SK-N-SH treated with all-trans-retinoic acid at 6 μM for 48 hours (cell line): ENCODE results near the gene RAD54L2.

Experiments
- ATAC-seq: fragments of 200-7000 bp; cut with Tn5 transposase; 3 replicates; pipeline ENCODE4 v1.9.1; 2020; ENCODE audit warnings: mild to moderate bottlenecking, moderate library complexity
- ARNTL ChIP-seq: fragments of 450-650 bp; formaldehyde crosslinking; IDR thresholded peaks from 2 replicates; pipeline ENCODE4 v1.5.0; 2020; ENCODE audit warnings: low read depth, mild to moderate bottlenecking, moderate library complexity, borderline replicate concordance
- BACH2 ChIP-seq: fragments of 250-450 bp; sonication (Bioruptor Pico); IDR thresholded peaks from 2 replicates; pipeline ENCODE4 v1.9.0; 2021; ENCODE audit warnings: mild to moderate bottlenecking, borderline replicate concordance
- CSDC2 ChIP-seq: fragments of 250-450 bp; sonication (Bioruptor Pico); IDR thresholded peaks from 2 replicates; pipeline ENCODE4 v1.5.0; 2020; ENCODE audit warnings: mild to moderate bottlenecking, moderate library complexity
- ESRRG ChIP-seq: fragments of 250-450 bp; sonication (Bioruptor Pico); IDR thresholded peaks from 2 replicates; pipeline ENCODE4 v1.6.1; 2021; ENCODE audit warnings: mild to moderate bottlenecking
- GLIS3 ChIP-seq: fragments of 250-450 bp; sonication (Bioruptor Pico); IDR thresholded peaks from 2 replicates; pipeline ENCODE4 v1.5.0; 2020; ENCODE audit warnings: mild to moderate bottlenecking, moderate library complexity
- ISL1 ChIP-seq: fragments of 250-450 bp; sonication (Bioruptor Pico); IDR thresholded peaks from 2 replicates; pipeline ENCODE4 v2.1.2; 2022; ENCODE audit warnings: mild to moderate bottlenecking, moderate library complexity
- OSR1 ChIP-seq: fragments of 250-450 bp; sonication (Bioruptor Pico); IDR thresholded peaks from 2 replicates; pipeline ENCODE4 v1.8.0; 2022; ENCODE audit warnings: moderate library complexity, mild to moderate bottlenecking, inconsistent platforms
- PPARA ChIP-seq: fragments of 250-450 bp; sonication (Bioruptor Pico); IDR thresholded peaks from 2 replicates; pipeline ENCODE4 v1.5.0; 2020; ENCODE audit warnings: mild to moderate bottlenecking, borderline replicate concordance
- RARB ChIP-seq: fragments of 250-450 bp; sonication (Bioruptor Pico); IDR thresholded peaks from 2 replicates; pipeline ENCODE4 v1.8.0; 2021; ENCODE audit warnings: mild to moderate bottlenecking, moderate library complexity
- SNAI2 ChIP-seq: fragments of 250-450 bp; sonication (Bioruptor Pico); IDR thresholded peaks from 2 replicates; pipeline ENCODE4 v1.5.0; 2020; ENCODE audit warnings: mild to moderate bottlenecking, moderate library complexity
- TCF4 ChIP-seq: fragments of 250-450 bp; sonication (Bioruptor Pico); IDR thresholded peaks from 2 replicates; pipeline ENCODE4 v1.8.0; 2021; ENCODE audit warnings: mild to moderate bottlenecking, moderate library complexity, borderline replicate concordance
- TOX ChIP-seq: fragments of 250-450 bp; sonication (Bioruptor Pico); IDR thresholded peaks from 2 replicates; pipeline ENCODE4 v1.8.0; 2021; ENCODE audit warnings: mild to moderate bottlenecking, moderate library complexity, borderline replicate concordance
- ZC3H10 ChIP-seq: fragments of 250-450 bp; sonication (Bioruptor Pico); IDR thresholded peaks from 2 replicates; pipeline ENCODE4 v1.5.1; 2021; ENCODE audit warnings: mild to moderate bottlenecking, moderate library complexity
- ZFP3 ChIP-seq: fragments of 250-450 bp; sonication (Bioruptor Pico); IDR thresholded peaks from 2 replicates; pipeline ENCODE4 v1.5.0; 2020; ENCODE audit warnings: mild to moderate bottlenecking, moderate library complexity
- ZFP30 ChIP-seq: fragments of 450-650 bp; formaldehyde crosslinking; IDR thresholded peaks from 2 replicates; pipeline ENCODE4 v1.5.0; 2022; ENCODE audit warnings: mild to moderate bottlenecking, moderate library complexity
- ZNF565 ChIP-seq: fragments of 450-650 bp; formaldehyde crosslinking; conservative IDR thresholded peaks from 2 replicates; pipeline ENCODE4 v1.5.0; 2020; ENCODE audit warnings: low read depth, mild to moderate bottlenecking, moderate library complexity
- ZNF70 ChIP-seq: fragments of 450-650 bp; formaldehyde crosslinking; IDR thresholded peaks from 2 replicates; pipeline ENCODE4 v1.5.0; 2020; ENCODE audit warnings: mild to moderate bottlenecking, moderate library complexity
- ZNF8 ChIP-seq: fragments of 450-650 bp; formaldehyde crosslinking; IDR thresholded peaks from 2 replicates; pipeline ENCODE4 v1.5.0; 2020; ENCODE audit warnings: mild to moderate bottlenecking, moderate library complexity
- TF ChIP-seq, protein P1 (sequence below): fragments of 250-450 bp; sonication (Bioruptor Pico); IDR thresholded peaks from 2 replicates; pipeline ENCODE4 v1.5.1; 2020; ENCODE audit warnings: low read depth, mild to moderate bottlenecking, moderate library complexity
- TF ChIP-seq, protein P2 (sequence below): fragments of 250-450 bp; sonication (Bioruptor Pico); IDR thresholded peaks from 2 replicates; pipeline ENCODE4 v1.5.1; 2021; ENCODE audit warnings: mild to moderate bottlenecking, moderate library complexity
- TF ChIP-seq, protein P3 (sequence below): fragments of 250-450 bp; sonication (Bioruptor Pico); IDR thresholded peaks from 2 replicates; pipeline ENCODE4 v1.5.0; 2020; ENCODE audit warnings: mild to moderate bottlenecking, moderate library complexity
- TF ChIP-seq, protein P4 (sequence below): fragments of 250-450 bp; sonication (Bioruptor Pico); IDR thresholded peaks from 2 replicates; pipeline ENCODE4 v1.8.0; 2021; ENCODE audit warnings: low read depth, mild to moderate bottlenecking, moderate library complexity, borderline replicate concordance

RAD54L2 gene

DNA sequence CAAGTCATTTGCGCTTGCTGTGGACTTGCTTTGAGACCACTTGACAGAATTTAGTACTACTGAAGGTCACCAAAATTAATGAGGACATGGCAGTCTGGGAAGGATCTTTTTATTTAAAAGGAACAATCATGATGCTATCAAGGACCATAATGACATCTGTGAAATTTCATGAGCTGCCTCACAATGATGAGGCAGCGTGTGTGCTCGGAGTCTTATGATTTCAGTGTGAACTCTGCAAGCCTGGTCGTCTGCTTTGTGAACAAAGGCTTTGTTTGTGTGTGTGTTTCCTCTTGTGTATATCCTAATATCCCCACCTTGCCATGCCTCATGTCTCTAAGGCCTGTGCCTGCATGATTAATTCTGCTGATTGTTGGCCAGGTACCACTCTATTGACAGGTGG, 46.7 kb downstream of the RAD54L2 start:
- TF ChIP-seq ZNF565 (CRISPR knock-in tag) = no peak
- peak; percentile 38; the same call in 1 of the 2 replicates for TF ChIP-seq ISL1
- TF ChIP-seq, protein P1, sequence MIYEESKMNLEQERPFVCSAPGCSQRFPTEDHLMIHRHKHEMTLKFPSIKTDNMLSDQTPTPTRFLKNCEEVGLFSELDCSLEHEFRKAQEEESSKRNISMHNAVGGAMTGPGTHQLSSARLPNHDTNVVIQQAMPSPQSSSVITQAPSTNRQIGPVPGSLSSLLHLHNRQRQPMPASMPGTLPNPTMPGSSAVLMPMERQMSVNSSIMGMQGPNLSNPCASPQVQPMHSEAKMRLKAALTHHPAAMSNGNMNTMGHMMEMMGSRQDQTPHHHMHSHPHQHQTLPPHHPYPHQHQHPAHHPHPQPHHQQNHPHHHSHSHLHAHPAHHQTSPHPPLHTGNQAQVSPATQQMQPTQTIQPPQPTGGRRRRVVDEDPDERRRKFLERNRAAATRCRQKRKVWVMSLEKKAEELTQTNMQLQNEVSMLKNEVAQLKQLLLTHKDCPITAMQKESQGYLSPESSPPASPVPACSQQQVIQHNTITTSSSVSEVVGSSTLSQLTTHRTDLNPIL = 0 out of 2 replicates have a peak, but pooled peaks have one; percentile 23
- no peak for TF ChIP-seq TOX (CRISPR knock-in tag)
- TF ChIP-seq ESRRG = 0 out of 2 replicates have a peak, but pooled peaks have one; percentile 28
- peak; percentile 52 for TF ChIP-seq TCF4 (CRISPR knock-in tag)
- TF ChIP-seq, all 23 proteins: peak for 4
- ATAC-seq = no peak

DNA sequence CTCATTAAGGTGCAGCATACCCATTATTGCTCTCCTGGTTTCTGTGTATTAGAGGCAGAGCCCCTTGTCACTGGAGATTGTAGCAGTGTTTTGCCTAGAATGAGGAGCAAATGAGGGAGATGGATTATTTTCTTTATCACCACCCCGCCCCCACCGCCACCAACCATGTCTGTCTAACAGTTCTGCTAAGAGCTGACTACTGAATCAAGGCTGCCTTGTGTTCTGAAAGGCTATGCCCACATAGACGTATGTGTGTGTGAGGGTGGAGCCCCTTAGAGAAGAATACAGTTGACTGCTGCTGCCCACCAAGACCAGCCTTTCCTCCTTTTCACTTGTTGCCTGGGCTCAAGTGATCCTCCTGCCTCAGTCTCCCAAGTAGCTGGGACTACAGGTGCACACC, 47.4 kb downstream of the RAD54L2 start:
- TF ChIP-seq ZC3H10 (no peak), PPARA (CRISPR knock-in tag) (no peak), ZNF8 (no peak), ISL1 (no peak), SNAI2 (no peak), TOX (CRISPR knock-in tag) (no peak), RARB (CRISPR knock-in tag) (no peak), ZNF70 (no peak), ARNTL (CRISPR knock-in tag) (no peak), GLIS3 (CRISPR knock-in tag) (no peak), BACH2 (no peak), ZFP3 (CRISPR knock-in tag) (no peak), ZFP30 (CRISPR knock-in tag) (no peak), CSDC2 (CRISPR knock-in tag) (no peak), OSR1 (CRISPR knock-in tag) (no peak), ESRRG (no peak)
- TF ChIP-seq, protein P1 = no peak
- TF ChIP-seq, protein P2, sequence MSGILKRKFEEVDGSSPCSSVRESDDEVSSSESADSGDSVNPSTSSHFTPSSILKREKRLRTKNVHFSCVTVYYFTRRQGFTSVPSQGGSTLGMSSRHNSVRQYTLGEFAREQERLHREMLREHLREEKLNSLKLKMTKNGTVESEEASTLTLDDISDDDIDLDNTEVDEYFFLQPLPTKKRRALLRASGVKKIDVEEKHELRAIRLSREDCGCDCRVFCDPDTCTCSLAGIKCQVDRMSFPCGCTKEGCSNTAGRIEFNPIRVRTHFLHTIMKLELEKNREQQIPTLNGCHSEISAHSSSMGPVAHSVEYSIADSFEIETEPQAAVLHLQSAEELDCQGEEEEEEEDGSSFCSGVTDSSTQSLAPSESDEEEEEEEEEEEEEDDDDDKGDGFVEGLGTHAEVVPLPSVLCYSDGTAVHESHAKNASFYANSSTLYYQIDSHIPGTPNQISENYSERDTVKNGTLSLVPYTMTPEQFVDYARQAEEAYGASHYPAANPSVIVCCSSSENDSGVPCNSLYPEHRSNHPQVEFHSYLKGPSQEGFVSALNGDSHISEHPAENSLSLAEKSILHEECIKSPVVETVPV (CRISPR knock-in tag) = no peak
- TF ChIP-seq, protein P3, sequence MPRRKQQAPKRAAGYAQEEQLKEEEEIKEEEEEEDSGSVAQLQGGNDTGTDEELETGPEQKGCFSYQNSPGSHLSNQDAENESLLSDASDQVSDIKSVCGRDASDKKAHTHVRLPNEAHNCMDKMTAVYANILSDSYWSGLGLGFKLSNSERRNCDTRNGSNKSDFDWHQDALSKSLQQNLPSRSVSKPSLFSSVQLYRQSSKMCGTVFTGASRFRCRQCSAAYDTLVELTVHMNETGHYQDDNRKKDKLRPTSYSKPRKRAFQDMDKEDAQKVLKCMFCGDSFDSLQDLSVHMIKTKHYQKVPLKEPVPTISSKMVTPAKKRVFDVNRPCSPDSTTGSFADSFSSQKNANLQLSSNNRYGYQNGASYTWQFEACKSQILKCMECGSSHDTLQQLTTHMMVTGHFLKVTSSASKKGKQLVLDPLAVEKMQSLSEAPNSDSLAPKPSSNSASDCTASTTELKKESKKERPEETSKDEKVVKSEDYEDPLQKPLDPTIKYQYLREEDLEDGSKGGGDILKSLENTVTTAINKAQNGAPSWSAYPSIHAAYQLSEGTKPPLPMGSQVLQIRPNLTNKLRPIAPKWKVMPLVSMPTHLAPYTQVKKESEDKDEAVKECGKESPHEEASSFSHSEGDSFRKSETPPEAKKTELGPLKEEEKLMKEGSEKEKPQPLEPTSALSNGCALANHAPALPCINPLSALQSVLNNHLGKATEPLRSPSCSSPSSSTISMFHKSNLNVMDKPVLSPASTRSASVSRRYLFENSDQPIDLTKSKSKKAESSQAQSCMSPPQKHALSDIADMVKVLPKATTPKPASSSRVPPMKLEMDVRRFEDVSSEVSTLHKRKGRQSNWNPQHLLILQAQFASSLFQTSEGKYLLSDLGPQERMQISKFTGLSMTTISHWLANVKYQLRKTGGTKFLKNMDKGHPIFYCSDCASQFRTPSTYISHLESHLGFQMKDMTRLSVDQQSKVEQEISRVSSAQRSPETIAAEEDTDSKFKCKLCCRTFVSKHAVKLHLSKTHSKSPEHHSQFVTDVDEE (CRISPR knock-in tag) = no peak
- TF ChIP-seq, protein P4, sequence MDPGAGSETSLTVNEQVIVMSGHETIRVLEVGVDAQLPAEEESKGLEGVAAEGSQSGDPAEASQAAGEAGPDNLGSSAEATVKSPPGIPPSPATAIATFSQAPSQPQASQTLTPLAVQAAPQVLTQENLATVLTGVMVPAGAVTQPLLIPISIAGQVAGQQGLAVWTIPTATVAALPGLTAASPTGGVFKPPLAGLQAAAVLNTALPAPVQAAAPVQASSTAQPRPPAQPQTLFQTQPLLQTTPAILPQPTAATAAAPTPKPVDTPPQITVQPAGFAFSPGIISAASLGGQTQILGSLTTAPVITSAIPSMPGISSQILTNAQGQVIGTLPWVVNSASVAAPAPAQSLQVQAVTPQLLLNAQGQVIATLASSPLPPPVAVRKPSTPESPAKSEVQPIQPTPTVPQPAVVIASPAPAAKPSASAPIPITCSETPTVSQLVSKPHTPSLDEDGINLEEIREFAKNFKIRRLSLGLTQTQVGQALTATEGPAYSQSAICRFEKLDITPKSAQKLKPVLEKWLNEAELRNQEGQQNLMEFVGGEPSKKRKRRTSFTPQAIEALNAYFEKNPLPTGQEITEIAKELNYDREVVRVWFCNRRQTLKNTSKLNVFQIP (CRISPR knock-in tag) = no peak
- no peak for ATAC-seq
